ENCODE measurements around the gene GALK1. TPM values are rescaled to one million over a fixed set of nuclear protein-coding genes. Genes with fewer than 3 reads are reported as not detected.

GALK1 gene
- total and polyA plus RNA-seq, 9 of the 15 experiments (the other 6 are each of a cell fraction or from before 2014, with no cell fraction given): 0.45 to 51.6 (median 17.4) TPM

DNA sequence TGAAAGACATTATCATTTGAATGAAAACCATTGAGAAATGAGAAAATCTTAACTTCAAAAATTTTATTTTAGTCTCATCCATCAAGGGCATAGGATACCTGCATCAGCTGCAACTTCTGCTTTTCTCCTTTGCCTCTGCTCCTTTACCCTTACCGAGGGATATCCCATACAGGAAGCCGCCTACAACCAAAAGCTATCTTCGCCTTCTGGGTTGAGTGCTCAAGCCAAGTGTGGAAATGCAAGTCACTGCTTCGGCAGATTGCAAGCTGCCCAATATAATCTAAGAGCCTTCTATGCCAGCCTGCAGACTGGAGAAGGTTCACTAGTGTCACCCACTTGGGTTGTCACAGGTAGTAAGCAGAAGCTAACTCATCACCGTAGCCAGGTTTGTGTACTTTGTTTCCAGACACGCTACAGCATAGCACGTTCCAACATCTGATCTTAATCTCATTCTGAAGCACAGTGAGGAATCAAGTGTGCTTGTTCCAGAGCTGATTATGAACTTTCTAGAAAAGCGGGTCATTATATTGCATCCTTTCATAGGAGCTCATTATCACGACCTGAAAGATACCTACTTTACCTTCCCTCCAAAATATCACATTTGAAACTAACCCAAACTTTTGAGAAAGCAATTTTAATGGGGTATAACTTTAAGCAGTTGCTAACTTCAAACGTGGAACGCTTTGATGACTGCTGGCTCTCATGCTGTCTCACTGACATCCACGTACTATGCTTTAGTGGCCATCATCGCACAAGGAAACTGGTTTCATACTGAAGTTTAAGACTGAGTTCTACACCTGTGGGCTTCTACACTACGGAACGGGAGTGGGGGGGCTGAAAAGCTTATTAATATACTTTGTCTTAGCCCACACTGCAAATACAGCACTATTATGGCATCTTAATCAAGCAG, 11.6 kb upstream of the GALK1 start (continued):
- TF ChIP-seq, protein P1, sequence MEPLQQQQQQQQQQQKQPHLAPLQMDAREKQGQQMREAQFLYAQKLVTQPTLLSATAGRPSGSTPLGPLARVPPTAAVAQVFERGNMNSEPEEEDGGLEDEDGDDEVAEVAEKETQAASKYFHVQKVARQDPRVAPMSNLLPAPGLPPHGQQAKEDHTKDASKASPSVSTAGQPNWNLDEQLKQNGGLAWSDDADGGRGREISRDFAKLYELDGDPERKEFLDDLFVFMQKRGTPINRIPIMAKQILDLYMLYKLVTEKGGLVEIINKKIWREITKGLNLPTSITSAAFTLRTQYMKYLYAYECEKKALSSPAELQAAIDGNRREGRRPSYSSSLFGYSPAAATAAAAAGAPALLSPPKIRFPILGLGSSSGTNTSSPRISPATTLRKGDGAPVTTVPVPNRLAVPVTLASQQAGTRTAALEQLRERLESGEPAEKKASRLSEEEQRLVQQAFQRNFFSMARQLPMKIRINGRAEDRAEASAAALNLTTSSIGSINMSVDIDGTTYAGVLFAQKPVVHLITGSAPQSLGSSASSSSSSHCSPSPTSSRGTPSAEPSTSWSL (CRISPR knock-in tag; IDR thresholded peaks at IDR 0.05; ENCODE audit: borderline replicate concordance): no peak
- TF ChIP-seq BCL6 (CRISPR knock-in tag; IDR thresholded peaks at IDR 0.05): peak; percentile 7; the same call in 1 of the 2 replicates
- TF ChIP-seq, protein P2, sequence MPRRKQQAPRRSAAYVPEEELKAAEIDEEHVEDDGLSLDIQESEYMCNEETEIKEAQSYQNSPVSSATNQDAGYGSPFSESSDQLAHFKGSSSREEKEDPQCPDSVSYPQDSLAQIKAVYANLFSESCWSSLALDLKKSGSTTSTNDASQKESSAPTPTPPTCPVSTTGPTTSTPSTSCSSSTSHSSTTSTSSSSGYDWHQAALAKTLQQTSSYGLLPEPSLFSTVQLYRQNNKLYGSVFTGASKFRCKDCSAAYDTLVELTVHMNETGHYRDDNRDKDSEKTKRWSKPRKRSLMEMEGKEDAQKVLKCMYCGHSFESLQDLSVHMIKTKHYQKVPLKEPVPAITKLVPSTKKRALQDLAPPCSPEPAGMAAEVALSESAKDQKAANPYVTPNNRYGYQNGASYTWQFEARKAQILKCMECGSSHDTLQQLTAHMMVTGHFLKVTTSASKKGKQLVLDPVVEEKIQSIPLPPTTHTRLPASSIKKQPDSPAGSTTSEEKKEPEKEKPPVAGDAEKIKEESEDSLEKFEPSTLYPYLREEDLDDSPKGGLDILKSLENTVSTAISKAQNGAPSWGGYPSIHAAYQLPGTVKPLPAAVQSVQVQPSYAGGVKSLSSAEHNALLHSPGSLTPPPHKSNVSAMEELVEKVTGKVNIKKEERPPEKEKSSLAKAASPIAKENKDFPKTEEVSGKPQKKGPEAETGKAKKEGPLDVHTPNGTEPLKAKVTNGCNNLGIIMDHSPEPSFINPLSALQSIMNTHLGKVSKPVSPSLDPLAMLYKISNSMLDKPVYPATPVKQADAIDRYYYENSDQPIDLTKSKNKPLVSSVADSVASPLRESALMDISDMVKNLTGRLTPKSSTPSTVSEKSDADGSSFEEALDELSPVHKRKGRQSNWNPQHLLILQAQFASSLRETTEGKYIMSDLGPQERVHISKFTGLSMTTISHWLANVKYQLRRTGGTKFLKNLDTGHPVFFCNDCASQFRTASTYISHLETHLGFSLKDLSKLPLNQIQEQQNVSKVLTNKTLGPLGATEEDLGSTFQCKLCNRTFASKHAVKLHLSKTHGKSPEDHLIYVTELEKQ (CRISPR knock-in tag; IDR thresholded peaks at IDR 0.05): no peak
- no peak for TF ChIP-seq ZNF76 (CRISPR knock-in tag; IDR thresholded peaks at IDR 0.05; ENCODE audit: borderline replicate concordance)
- no peak for TF ChIP-seq CBFB (CRISPR knock-in tag; IDR thresholded peaks at IDR 0.05)
- TF ChIP-seq FUS (optimal IDR thresholded peaks at IDR 0.05; ENCODE audit: low read depth, low read length): peak; percentile 7
- no peak for TF ChIP-seq ZNF140 (CRISPR knock-in tag; IDR thresholded peaks at IDR 0.05)
- no peak for TF ChIP-seq MCM5 (IDR thresholded peaks at IDR 0.05; ENCODE audit: low read depth)
- no peak for TF ChIP-seq NELFE (IDR thresholded peaks at IDR 0.05; ENCODE audit: insufficient read depth, insufficient read length)
- TF ChIP-seq SPI1 (IDR thresholded peaks at IDR 0.05; ENCODE audit: borderline replicate concordance, low read depth, low read length): 0 out of 2 replicates have a peak, but pooled peaks have one; percentile 50
- TF ChIP-seq, protein P3, sequence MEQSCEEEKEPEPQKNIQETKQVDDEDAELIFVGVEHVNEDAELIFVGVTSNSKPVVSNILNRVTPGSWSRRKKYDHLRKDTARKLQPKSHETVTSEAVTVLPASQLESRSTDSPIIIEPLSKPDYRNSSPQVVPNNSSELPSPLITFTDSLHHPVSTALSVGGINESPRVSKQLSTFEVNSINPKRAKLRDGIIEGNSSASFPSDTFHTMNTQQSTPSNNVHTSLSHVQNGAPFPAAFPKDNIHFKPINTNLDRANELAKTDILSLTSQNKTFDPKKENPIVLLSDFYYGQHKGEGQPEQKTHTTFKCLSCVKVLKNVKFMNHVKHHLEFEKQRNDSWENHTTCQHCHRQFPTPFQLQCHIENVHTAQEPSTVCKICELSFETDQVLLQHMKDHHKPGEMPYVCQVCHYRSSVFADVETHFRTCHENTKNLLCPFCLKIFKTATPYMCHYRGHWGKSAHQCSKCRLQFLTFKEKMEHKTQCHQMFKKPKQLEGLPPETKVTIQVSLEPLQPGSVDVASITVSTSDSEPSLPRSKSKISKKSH (CRISPR knock-in tag; IDR thresholded peaks at IDR 0.05): peak; percentile 6; the same call in 1 of the 2 replicates
- TF ChIP-seq PRPF4 (IDR thresholded peaks at IDR 0.05; ENCODE audit: insufficient read depth, low read depth, low read length, poor library complexity, severe bottlenecking): no peak
- peak; percentile 82; the same call in 1 of the 2 replicates for TF ChIP-seq ZNF347 (CRISPR knock-in tag; IDR thresholded peaks at IDR 0.05; ENCODE audit: low read depth)
- TF ChIP-seq ZNF717 (CRISPR knock-in tag; IDR thresholded peaks at IDR 0.05): peak; percentile 28
- TF ChIP-seq RBM34 (IDR thresholded peaks at IDR 0.05; ENCODE audit: borderline replicate concordance, insufficient read depth, low read length): no peak
- no peak for TF ChIP-seq PHF20 (IDR thresholded peaks at IDR 0.05; ENCODE audit: partially characterized antibody)
- peak; percentile 30; the same call in 1 of the 2 replicates for TF ChIP-seq ZFP1 (CRISPR knock-in tag; IDR thresholded peaks at IDR 0.05)
- TF ChIP-seq SMAD2 (IDR thresholded peaks at IDR 0.05; ENCODE audit: low read depth, low read length): no peak
- no peak for TF ChIP-seq FOXP1 (CRISPR knock-in tag; IDR thresholded peaks at IDR 0.05)
- TF ChIP-seq, protein P4, sequence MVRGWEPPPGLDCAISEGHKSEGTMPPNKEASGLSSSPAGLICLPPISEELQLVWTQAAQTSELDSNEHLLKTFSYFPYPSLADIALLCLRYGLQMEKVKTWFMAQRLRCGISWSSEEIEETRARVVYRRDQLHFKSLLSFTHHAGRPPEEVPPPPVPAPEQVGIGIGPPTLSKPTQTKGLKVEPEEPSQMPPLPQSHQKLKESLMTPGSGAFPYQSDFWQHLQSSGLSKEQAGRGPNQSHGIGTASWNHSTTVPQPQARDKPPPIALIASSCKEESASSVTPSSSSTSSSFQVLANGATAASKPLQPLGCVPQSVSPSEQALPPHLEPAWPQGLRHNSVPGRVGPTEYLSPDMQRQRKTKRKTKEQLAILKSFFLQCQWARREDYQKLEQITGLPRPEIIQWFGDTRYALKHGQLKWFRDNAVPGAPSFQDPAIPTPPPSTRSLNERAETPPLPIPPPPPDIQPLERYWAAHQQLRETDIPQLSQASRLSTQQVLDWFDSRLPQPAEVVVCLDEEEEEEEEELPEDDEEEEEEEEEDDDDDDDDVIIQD (CRISPR knock-in tag; IDR thresholded peaks at IDR 0.05): no peak

Measured in K562 (cell line).